A673 (cell line): Measurements from ENCODE around the gene CPLX1.

ENCODE experiments used
- EZH2 ChIP-seq: fragments of 200-600 bp; sonication (generic); IDR thresholded peaks from 2 replicates; pipeline ENCODE4 v1.6.1; 2017; ENCODE audit warnings: borderline replicate concordance, low read depth, mild to moderate bottlenecking, mixed read lengths, antibody characterized with exemption, low read length; ENCODE audit not compliant: poor library complexity, severe bottlenecking
- TF ChIP-seq, protein P1 (sequence below): fragments of 300-800, 200-600 bp; sonication (generic); conservative IDR thresholded peaks from 2 replicates; pipeline ENCODE4 v1.5.1; 2017; ENCODE audit warnings: low read depth, mild to moderate bottlenecking, antibody characterized with exemption, low read length, moderate library complexity, mixed read lengths

DNA sequence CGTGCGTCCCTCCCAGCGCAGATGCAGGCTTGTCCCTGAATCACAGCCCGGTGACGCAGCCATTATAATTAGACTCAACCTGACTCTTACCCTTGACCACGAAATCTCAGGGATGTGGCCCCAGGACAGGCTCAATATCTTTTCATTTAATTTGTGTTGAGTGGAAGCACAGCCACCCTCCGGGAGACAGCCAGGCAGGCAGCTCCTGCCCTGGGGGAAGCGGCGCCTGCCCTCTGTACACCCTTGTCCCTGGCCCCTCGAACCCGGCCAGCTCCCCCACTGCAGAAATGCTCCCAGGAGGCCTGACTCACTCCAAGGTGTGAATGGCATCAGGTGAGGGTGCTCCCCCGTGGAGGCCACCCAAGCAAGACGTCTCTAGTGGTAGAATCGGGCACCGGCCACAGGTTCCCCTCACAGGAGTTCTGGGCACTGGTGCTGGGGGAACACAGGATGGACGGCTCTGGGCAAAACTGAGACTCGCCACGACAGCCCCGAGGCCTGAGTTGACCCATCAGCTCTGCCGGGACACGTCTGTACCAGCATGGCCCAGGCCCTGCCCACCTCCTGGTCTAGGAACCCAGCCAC lies 2.7 kb downstream of the CPLX1 start:
- TF ChIP-seq, protein P1, sequence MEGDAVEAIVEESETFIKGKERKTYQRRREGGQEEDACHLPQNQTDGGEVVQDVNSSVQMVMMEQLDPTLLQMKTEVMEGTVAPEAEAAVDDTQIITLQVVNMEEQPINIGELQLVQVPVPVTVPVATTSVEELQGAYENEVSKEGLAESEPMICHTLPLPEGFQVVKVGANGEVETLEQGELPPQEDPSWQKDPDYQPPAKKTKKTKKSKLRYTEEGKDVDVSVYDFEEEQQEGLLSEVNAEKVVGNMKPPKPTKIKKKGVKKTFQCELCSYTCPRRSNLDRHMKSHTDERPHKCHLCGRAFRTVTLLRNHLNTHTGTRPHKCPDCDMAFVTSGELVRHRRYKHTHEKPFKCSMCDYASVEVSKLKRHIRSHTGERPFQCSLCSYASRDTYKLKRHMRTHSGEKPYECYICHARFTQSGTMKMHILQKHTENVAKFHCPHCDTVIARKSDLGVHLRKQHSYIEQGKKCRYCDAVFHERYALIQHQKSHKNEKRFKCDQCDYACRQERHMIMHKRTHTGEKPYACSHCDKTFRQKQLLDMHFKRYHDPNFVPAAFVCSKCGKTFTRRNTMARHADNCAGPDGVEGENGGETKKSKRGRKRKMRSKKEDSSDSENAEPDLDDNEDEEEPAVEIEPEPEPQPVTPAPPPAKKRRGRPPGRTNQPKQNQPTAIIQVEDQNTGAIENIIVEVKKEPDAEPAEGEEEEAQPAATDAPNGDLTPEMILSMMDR: no peak
- TF ChIP-seq EZH2: no peak
